HEK293 (cell line): Measurements from ENCODE around the gene BRI3.

Experiments
- CTCF ChIA-PET: fragments of 350-600 bp; formaldehyde crosslinking; extraction: SDS; loops from one replicate; lab custom pipeline; 2021; ENCODE audit warnings: antibody characterized with exemption; lab: Yijun Ruan, JAX
- POLR2A ChIA-PET: fragments of 300-600 bp; formaldehyde crosslinking; extraction: SDS; loops from one replicate; lab custom pipeline; 2020; ENCODE audit warnings: antibody characterized with exemption, inconsistent platforms; lab: Yijun Ruan, JAX
- H3K27ac ChIP-seq: fragments of 200-500 bp; sonication (Bioruptor generic); 2 replicates; pipeline ENCODE4 v1.5.1; 2014; ENCODE audit warnings: low read depth, low read length, control low read depth, inconsistent platforms; ENCODE audit errors: extremely low read depth
- H3K36me3 ChIP-seq, 2 experiments: fragments of 200-500 bp in 1 of 2; sonication (Bioruptor generic) in 1 of 2; 1 replicate in 1 of 2; 2 replicates in 1 of 2; pipeline ENCODE4 v1.5.1; 2014 to 2017; ENCODE audit warnings: inconsistent platforms in 2 of 2, low read length in 2 of 2; ENCODE audit not compliant: control insufficient read depth in 2 of 2, insufficient read depth in 1 of 2
- H3K4me1 ChIP-seq: fragments of 200-500 bp; sonication (Bioruptor generic); 2 replicates; pipeline ENCODE4 v1.5.1; 2014; ENCODE audit warnings: mild to moderate bottlenecking, low read length, inconsistent platforms; ENCODE audit not compliant: control insufficient read depth, insufficient read depth
- H3K4me3 ChIP-seq: 2 replicates; pipeline ENCODE4 v1.5.1; 2011; ENCODE audit warnings: low read depth, mild to moderate bottlenecking, control low read depth, low read length, moderate library complexity
- H3K9me3 ChIP-seq: fragments of 200-500 bp; sonication (Bioruptor generic); 2 replicates; pipeline ENCODE4 v1.5.1; 2014; ENCODE audit warnings: low read depth, low read length, inconsistent platforms; ENCODE audit not compliant: control insufficient read depth, insufficient read depth
- INSM2 ChIP-seq: fragments of 450-650 bp; formaldehyde crosslinking; IDR thresholded peaks from 2 replicates; pipeline ENCODE4 v1.5.1; 2016; ENCODE audit warnings: missing biosample characterization, missing genetic modification characterization
- MZF1 ChIP-seq: fragments of 450-650 bp; formaldehyde crosslinking; IDR thresholded peaks from 2 replicates; pipeline ENCODE4 v1.5.1; 2017; ENCODE audit warnings: missing biosample characterization, missing genetic modification characterization, borderline replicate concordance
- SP7 ChIP-seq: fragments of 450-650 bp; formaldehyde crosslinking; IDR thresholded peaks from 2 replicates; pipeline ENCODE4 v1.5.1; 2016; ENCODE audit warnings: missing biosample characterization, missing genetic modification characterization
- ZBTB10 ChIP-seq: fragments of 450-650 bp; formaldehyde crosslinking; IDR thresholded peaks from 2 replicates; pipeline ENCODE4 v1.5.1; 2016; ENCODE audit warnings: missing biosample characterization, missing genetic modification characterization
- ZBTB11 ChIP-seq: fragments of 450-650 bp; formaldehyde crosslinking; conservative IDR thresholded peaks from 2 replicates; pipeline ENCODE4 v1.5.1; 2016; ENCODE audit warnings: low read depth, missing biosample characterization, missing genetic modification characterization
- ZNF10 ChIP-seq: fragments of 450-650 bp; formaldehyde crosslinking; IDR thresholded peaks from 2 replicates; pipeline ENCODE4 v1.5.1; 2017; ENCODE audit warnings: missing biosample characterization, missing genetic modification characterization
- ZNF140 ChIP-seq: fragments of 450-650 bp; formaldehyde crosslinking; IDR thresholded peaks from 2 replicates; pipeline ENCODE4 v1.5.1; 2016; ENCODE audit warnings: missing biosample characterization, missing genetic modification characterization
- ZNF155 ChIP-seq: fragments of 450-650 bp; formaldehyde crosslinking; IDR thresholded peaks from 2 replicates; pipeline ENCODE4 v1.5.1; 2016; ENCODE audit warnings: missing biosample characterization, missing genetic modification characterization
- ZNF2 ChIP-seq: fragments of 450-650 bp; formaldehyde crosslinking; IDR thresholded peaks from 2 replicates; pipeline ENCODE4 v1.5.1; 2016; ENCODE audit warnings: missing biosample characterization, missing genetic modification characterization
- ZNF23 ChIP-seq: fragments of 450-650 bp; formaldehyde crosslinking; IDR thresholded peaks from 2 replicates; pipeline ENCODE4 v1.5.1; 2016; ENCODE audit warnings: missing biosample characterization, missing genetic modification characterization, borderline replicate concordance
- ZNF37A ChIP-seq: fragments of 450-650 bp; IDR thresholded peaks from 2 replicates; pipeline ENCODE4 v1.5.1; 2018; ENCODE audit warnings: missing biosample characterization, missing genetic modification characterization
- ZNF548 ChIP-seq: fragments of 450-650 bp; formaldehyde crosslinking; IDR thresholded peaks from 2 replicates; pipeline ENCODE4 v1.5.1; 2016; ENCODE audit warnings: missing biosample characterization, missing genetic modification characterization
- ZNF624 ChIP-seq: fragments of 450-650 bp; formaldehyde crosslinking; IDR thresholded peaks from 2 replicates; pipeline ENCODE4 v1.5.1; 2017; ENCODE audit warnings: missing biosample characterization, missing genetic modification characterization
- ZNF677 ChIP-seq: fragments of 450-650 bp; IDR thresholded peaks from 2 replicates; pipeline ENCODE4 v1.5.0; 2018; ENCODE audit warnings: missing biosample characterization, mild to moderate bottlenecking, missing genetic modification characterization, moderate library complexity
- ZNF707 ChIP-seq: fragments of 450-650 bp; formaldehyde crosslinking; IDR thresholded peaks from 2 replicates; pipeline ENCODE4 v1.5.1; 2016; ENCODE audit warnings: missing biosample characterization, missing genetic modification characterization
- ZNF792 ChIP-seq: fragments of 450-650 bp; formaldehyde crosslinking; IDR thresholded peaks from 2 replicates; pipeline ENCODE4 v1.5.1; 2016; ENCODE audit warnings: missing biosample characterization, missing genetic modification characterization
- ZNF830 ChIP-seq: fragments of 450-650 bp; IDR thresholded peaks from 2 replicates; pipeline ENCODE4 v1.5.0; 2018; ENCODE audit warnings: missing biosample characterization, missing genetic modification characterization, low read depth, mild to moderate bottlenecking, moderate library complexity
- ZSCAN16 ChIP-seq: fragments of 450-650 bp; formaldehyde crosslinking; IDR thresholded peaks from 2 replicates; pipeline ENCODE4 v1.5.1; 2016; ENCODE audit warnings: missing biosample characterization, missing genetic modification characterization
- ZSCAN4 ChIP-seq: fragments of 450-650 bp; formaldehyde crosslinking; IDR thresholded peaks from 2 replicates; pipeline ENCODE4 v1.5.1; 2017; ENCODE audit warnings: missing biosample characterization, missing genetic modification characterization
- ZXDB ChIP-seq: fragments of 450-650 bp; formaldehyde crosslinking; IDR thresholded peaks from 2 replicates; pipeline ENCODE4 v1.5.1; 2016; ENCODE audit warnings: missing biosample characterization, missing genetic modification characterization
- TF ChIP-seq, protein P1 (sequence below): fragments of 450-650 bp; formaldehyde crosslinking; IDR thresholded peaks from 2 replicates; pipeline ENCODE4 v1.5.1; 2016; ENCODE audit warnings: missing biosample characterization, missing genetic modification characterization, low read depth
- TF ChIP-seq, protein P2 (sequence below): fragments of 450-650 bp; formaldehyde crosslinking; IDR thresholded peaks from 2 replicates; pipeline ENCODE4 v1.5.1; 2016; ENCODE audit warnings: missing biosample characterization, missing genetic modification characterization

Gene BRI3

GRCh38 chr7:98291717-98292116, 10.2 kb downstream of the BRI3 start:
- TF ChIP-seq ZNF155 (tag by site-specific recombination) (no peak), ZNF37A (tag by site-specific recombination) (no peak), ZXDB (no peak)
- TF ChIP-seq, protein P1, sequence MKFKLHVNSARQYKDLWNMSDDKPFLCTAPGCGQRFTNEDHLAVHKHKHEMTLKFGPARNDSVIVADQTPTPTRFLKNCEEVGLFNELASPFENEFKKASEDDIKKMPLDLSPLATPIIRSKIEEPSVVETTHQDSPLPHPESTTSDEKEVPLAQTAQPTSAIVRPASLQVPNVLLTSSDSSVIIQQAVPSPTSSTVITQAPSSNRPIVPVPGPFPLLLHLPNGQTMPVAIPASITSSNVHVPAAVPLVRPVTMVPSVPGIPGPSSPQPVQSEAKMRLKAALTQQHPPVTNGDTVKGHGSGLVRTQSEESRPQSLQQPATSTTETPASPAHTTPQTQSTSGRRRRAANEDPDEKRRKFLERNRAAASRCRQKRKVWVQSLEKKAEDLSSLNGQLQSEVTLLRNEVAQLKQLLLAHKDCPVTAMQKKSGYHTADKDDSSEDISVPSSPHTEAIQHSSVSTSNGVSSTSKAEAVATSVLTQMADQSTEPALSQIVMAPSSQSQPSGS = no peak
- TF ChIP-seq, protein P2, sequence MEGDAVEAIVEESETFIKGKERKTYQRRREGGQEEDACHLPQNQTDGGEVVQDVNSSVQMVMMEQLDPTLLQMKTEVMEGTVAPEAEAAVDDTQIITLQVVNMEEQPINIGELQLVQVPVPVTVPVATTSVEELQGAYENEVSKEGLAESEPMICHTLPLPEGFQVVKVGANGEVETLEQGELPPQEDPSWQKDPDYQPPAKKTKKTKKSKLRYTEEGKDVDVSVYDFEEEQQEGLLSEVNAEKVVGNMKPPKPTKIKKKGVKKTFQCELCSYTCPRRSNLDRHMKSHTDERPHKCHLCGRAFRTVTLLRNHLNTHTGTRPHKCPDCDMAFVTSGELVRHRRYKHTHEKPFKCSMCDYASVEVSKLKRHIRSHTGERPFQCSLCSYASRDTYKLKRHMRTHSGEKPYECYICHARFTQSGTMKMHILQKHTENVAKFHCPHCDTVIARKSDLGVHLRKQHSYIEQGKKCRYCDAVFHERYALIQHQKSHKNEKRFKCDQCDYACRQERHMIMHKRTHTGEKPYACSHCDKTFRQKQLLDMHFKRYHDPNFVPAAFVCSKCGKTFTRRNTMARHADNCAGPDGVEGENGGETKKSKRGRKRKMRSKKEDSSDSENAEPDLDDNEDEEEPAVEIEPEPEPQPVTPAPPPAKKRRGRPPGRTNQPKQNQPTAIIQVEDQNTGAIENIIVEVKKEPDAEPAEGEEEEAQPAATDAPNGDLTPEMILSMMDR (tag by site-specific recombination) = no peak
- Histone ChIP-seq H3K9me3 (no peaks in the 10 kb centered on the region), H3K4me3 (no peak overlapping the region), H3K4me1 (no peaks in the 10 kb centered on the region), H3K27ac (no peak overlapping the region), H3K36me3 (peaks cover 4 to 56% of the 10 kb centered on the region in 2 experiments)
- POLR2A ChIA-PET = no interaction called here
- CTCF ChIA-PET = interaction anchor here (1.3 kb wide), 1 partner anchor 109 kb away, joined by 4 read pairs; the partner anchor contains the start of gene BAIAP2L1

DNA sequence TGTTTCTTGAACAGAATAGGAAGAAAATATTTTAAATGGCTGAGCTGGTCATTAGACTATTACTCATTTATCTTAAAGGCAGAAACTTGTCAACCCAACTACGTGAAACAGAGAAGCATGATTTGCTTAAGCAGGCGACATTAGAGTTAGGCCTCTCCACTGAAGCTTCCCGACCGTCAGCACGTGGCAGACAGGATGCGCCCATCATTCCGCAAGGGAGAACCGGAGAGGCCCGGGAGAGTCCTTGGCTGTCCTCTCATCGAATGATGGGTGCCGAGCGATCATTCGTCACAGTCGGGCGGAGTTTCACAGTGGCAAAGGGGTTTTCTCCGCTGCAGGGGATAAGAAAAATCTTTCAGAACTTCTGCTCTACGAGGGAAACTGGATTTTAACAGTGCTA, 11.8 kb downstream of the BRI3 start:
- TF ChIP-seq ZNF624 (tag by site-specific recombination) = no peak
- no peak for TF ChIP-seq ZNF548 (tag by site-specific recombination)
- no peak for TF ChIP-seq ZSCAN16
- TF ChIP-seq ZNF10 = no peak
- no peak for TF ChIP-seq ZBTB11
- no peak for TF ChIP-seq ZNF830 (tag by site-specific recombination)
- no peak for TF ChIP-seq INSM2 (tag by site-specific recombination)
- no peak for TF ChIP-seq ZNF792
- TF ChIP-seq ZNF2 = no peak
- no peak for TF ChIP-seq ZSCAN4 (tag by site-specific recombination)
- TF ChIP-seq ZNF140 = no peak
- TF ChIP-seq SP7 (tag by site-specific recombination) = no peak
- no peak for TF ChIP-seq MZF1 (tag by site-specific recombination)
- no peak for TF ChIP-seq ZNF677
- TF ChIP-seq ZNF707 (tag by site-specific recombination) = no peak
- no peak for TF ChIP-seq ZNF23
- no peak for TF ChIP-seq ZBTB10 (tag by site-specific recombination)
- H3K4me3 ChIP-seq = no peak overlapping the region
- H3K9me3 ChIP-seq = no peaks in the 10 kb centered on the region
- no peak overlapping the region for H3K27ac ChIP-seq
- POLR2A ChIA-PET = interaction anchor here (1.3 kb wide), 1 partner anchor 108 kb away, joined by 6 read pairs; the partner anchor contains the start of gene BAIAP2L1
- no peaks in the 10 kb centered on the region for H3K4me1 ChIP-seq
- H3K36me3 ChIP-seq = peaks cover 4 to 55% of the 10 kb centered on the region in 2 experiments
- CTCF ChIA-PET = interaction anchor here (0.6 to 2.9 kb wide), 2 partner anchors 9 to 109 kb away, joined by 3 to 28 read pairs; partner anchors contain the start of gene BAIAP2L1
